RWPE2 (cell line): ENCODE results near the gene FEZF2.

Experiments used
- ATAC-seq: fragments of 200-7000 bp; cut with Tn5 transposase; 3 replicates; pipeline ENCODE4 v1.9.1; 2021; ENCODE audit warnings: low read depth
- DNase-seq: peaks from one replicate; pipeline ENCODE4 v3.0.0-alpha.2; 2020; ENCODE audit warnings: low spot score
- H3K27ac ChIP-seq: fragments of 450-650 bp; 2 replicates; pipeline ENCODE4 v1.5.1; 2017; ENCODE audit warnings: mild to moderate bottlenecking; ENCODE audit not compliant: poor library complexity, severe bottlenecking
- H3K27me3 ChIP-seq: fragments of 250-450 bp; sonication (Bioruptor Pico); 2 replicates; pipeline ENCODE4 v1.5.1; 2021; ENCODE audit warnings: mild to moderate bottlenecking, moderate library complexity; ENCODE audit not compliant: insufficient read depth, poor library complexity, severe bottlenecking
- H3K36me3 ChIP-seq: fragments of 250-450 bp; sonication (Bioruptor Pico); 2 replicates; pipeline ENCODE4 v1.5.1; 2020; ENCODE audit warnings: low read depth, mild to moderate bottlenecking, moderate library complexity
- H3K4me1 ChIP-seq: fragments of 250-450 bp; sonication (Bioruptor Pico); 2 replicates; pipeline ENCODE4 v1.5.1; 2021; ENCODE audit warnings: mild to moderate bottlenecking, moderate library complexity; ENCODE audit not compliant: insufficient read depth, poor library complexity, severe bottlenecking
- H3K4me3 ChIP-seq: fragments of 250-450 bp; sonication (Bioruptor Pico); 2 replicates; pipeline ENCODE4 v1.5.1; 2021; ENCODE audit warnings: mild to moderate bottlenecking, moderate library complexity; ENCODE audit not compliant: severe bottlenecking
- H3K9me3 ChIP-seq: fragments of 250-450 bp; sonication (Bioruptor Pico); 2 replicates; pipeline ENCODE4 v1.5.1; 2021; ENCODE audit warnings: mild to moderate bottlenecking, moderate library complexity; ENCODE audit not compliant: severe bottlenecking
- CTCF ChIP-seq: fragments of 450-650 bp; IDR thresholded peaks from one replicate; pipeline ENCODE4 v1.5.1; 2017; ENCODE audit warnings: mild to moderate bottlenecking, moderate library complexity; ENCODE audit not compliant: poor library complexity, severe bottlenecking

FEZF2 gene

GRCh38 chr3:62378311-62378789 lies 5.0 kb upstream of the FEZF2 start:
- Histone ChIP-seq H3K4me3 (no peak overlapping the region), H3K27me3 (peaks cover 98% of the 10 kb centered on the region), H3K4me1 (no peaks in the 10 kb centered on the region), H3K27ac (no peak overlapping the region), H3K36me3 (no peaks in the 10 kb centered on the region), H3K9me3 (no peaks in the 10 kb centered on the region)
- no peak for ATAC-seq
- TF ChIP-seq CTCF = no peak
- DNase-seq = no peak

GRCh38 chr3:62376906-62377877 lies 3.8 kb upstream of the FEZF2 start:
- ATAC-seq (no peak), DNase-seq (no peak)
- H3K27ac ChIP-seq = no peak overlapping the region
- no peaks in the 10 kb centered on the region for H3K36me3 ChIP-seq
- no peaks in the 10 kb centered on the region for H3K9me3 ChIP-seq
- TF ChIP-seq CTCF = no peak
- H3K4me3 ChIP-seq = no peak overlapping the region
- peaks cover 100% of the 10 kb centered on the region for H3K27me3 ChIP-seq
- H3K4me1 ChIP-seq = no peaks in the 10 kb centered on the region

GRCh38 chr3:62376454-62376720 lies 3.0 kb upstream of the FEZF2 start:
- no peak for ATAC-seq
- no peaks in the 10 kb centered on the region for H3K36me3 ChIP-seq
- peaks cover 100% of the 10 kb centered on the region for H3K27me3 ChIP-seq
- H3K27ac ChIP-seq = no peak overlapping the region
- H3K9me3 ChIP-seq = no peaks in the 10 kb centered on the region
- no peak overlapping the region for H3K4me3 ChIP-seq
- no peak for DNase-seq
- TF ChIP-seq CTCF = no peak
- no peaks in the 10 kb centered on the region for H3K4me1 ChIP-seq

- DNase-seq (no peak), ATAC-seq (no peak)
- Histone ChIP-seq H3K9me3 (no peaks in the 10 kb centered on the region), H3K36me3 (no peaks in the 10 kb centered on the region), H3K27ac (no peak overlapping the region), H3K27me3 (peaks cover 100% of the 10 kb centered on the region), H3K4me1 (no peaks in the 10 kb centered on the region), H3K4me3 (no peak overlapping the region)
- TF ChIP-seq CTCF = no peak
Measured at GRCh38 chr3:62375655-62376453, 2.5 kb upstream of the FEZF2 start.
